Measurements from ENCODE around the gene NOLC1. TPM values are rescaled to one million over a fixed set of nuclear protein-coding genes. Genes with fewer than 3 reads are reported as not detected.

Gene NOLC1
- total and polyA plus RNA-seq, 2 of the 4 experiments (the other 2 are of a cell fraction): 43.2 to 55.3 TPM

- peak overlapping the region; percentile 79; the same call in 1 of the 2 replicates for H3K9ac ChIP-seq (ENCODE audit: low read depth, low read length)
- no peak overlapping the region for H2BK15ac ChIP-seq (ENCODE audit: low read depth, low read length)
- H3K9me1 ChIP-seq (ENCODE audit: insufficient read depth, low read length): peaks cover 21% of the 10 kb centered on the region
- H2BK120ac ChIP-seq (ENCODE audit: low read depth, low read length): no peak overlapping the region
- dilution Hi-C loops (cut with HindIII; ENCODE audit: low sequenced_read_pairs, unreplicated experiment): no loop called here
- no peaks in the 10 kb centered on the region for H3K9me3 ChIP-seq (ENCODE audit: control insufficient read depth, insufficient read depth, low read length)
- no peak overlapping the region for H3K56ac ChIP-seq (ENCODE audit: extremely low read depth, insufficient read depth, low read length)
- peak overlapping the region; percentile 51; the same call in 1 of the 2 replicates for H2AK5ac ChIP-seq (ENCODE audit: low read depth, low read length)
- no peak overlapping the region for H3K14ac ChIP-seq (replicated peaks; ENCODE audit: low read depth, low read length)
- intact Hi-C loops (cut with micrococcal nuclease): no loop called here
- H4K91ac ChIP-seq (ENCODE audit: insufficient read depth, low read depth, low read length): no peak overlapping the region
- no peaks in the 10 kb centered on the region for H3K27me3 ChIP-seq (ENCODE audit: control insufficient read depth, insufficient read depth, low read length)
- H3K23ac ChIP-seq (ENCODE audit: low read depth, low read length): peak overlapping the region; percentile 79; the same call in 1 of the 2 replicates
- DNase-seq (no peak), ATAC-seq (ENCODE audit: low read depth) (no peak)
- WGBS, 2 experiments (ENCODE audit: extremely low coverage in 2 of 2, insufficient read length in 1 of 2): no CpG with 5 or more reads among the region's 3 CpGs
- no peak overlapping the region for H3K18ac ChIP-seq (ENCODE audit: low read depth, low read length)
- H3K4me3 ChIP-seq (ENCODE audit: insufficient read depth, low read depth, low read length): peak overlapping the region; percentile 92; the same call in 1 of the 2 replicates
- H2BK5ac ChIP-seq (ENCODE audit: low read depth, low read length, poor library complexity, severe bottlenecking): no peak overlapping the region
- no peak overlapping the region for H2AFZ ChIP-seq (replicated peaks; ENCODE audit: low read length, poor library complexity)
- H4K20me1 ChIP-seq (ENCODE audit: insufficient read depth, low read length): peaks cover 67% of the 10 kb centered on the region
- ChIA-PET CTCF (interaction anchor here (0.5 to 0.6 kb wide), 2 partner anchors 19 to 310 kb away, joined by 3 read pairs; no protein-coding TSS in a partner anchor), POLR2A (ENCODE audit: unreplicated experiment) (no interaction called here)
- H3K4me2 ChIP-seq (ENCODE audit: low read depth, low read length): peak overlapping the region; percentile 89
- H3K79me1 ChIP-seq (ENCODE audit: low read depth in 1 of 2, low read length in 2 of 2): peaks cover 19 to 82% of the 10 kb centered on the region in 2 experiments
- H4K5ac ChIP-seq (ENCODE audit: low read depth, low read length): no peak overlapping the region
- no peak overlapping the region for H2AK9ac ChIP-seq (replicated peaks; ENCODE audit: low read depth, low read length, poor library complexity)
- no peak overlapping the region for H2BK20ac ChIP-seq (ENCODE audit: low read depth, low read length)
- no TSS peak for BruUV-seq (replicated peaks)
- peaks cover 23% of the 10 kb centered on the region for H3K4me1 ChIP-seq (ENCODE audit: control insufficient read depth, insufficient read depth, low read length)
- peaks cover 44% of the 10 kb centered on the region for H3K36me3 ChIP-seq (ENCODE audit: control insufficient read depth, insufficient read depth, low read length)
- H3K4ac ChIP-seq (ENCODE audit: low read depth, low read length): no peak overlapping the region
- no peak overlapping the region for H4K8ac ChIP-seq (ENCODE audit: low read depth in 2 of 2, low read length in 2 of 2)
- no peak for TF ChIP-seq FOS (IDR thresholded peaks at IDR 0.05; ENCODE audit: low read depth, low read length)
- no peak for TF ChIP-seq USF2 (IDR thresholded peaks at IDR 0.05; ENCODE audit: low read depth, low read length)
- no peak for TF ChIP-seq RFX5 (IDR thresholded peaks at IDR 0.05; ENCODE audit: low read depth, low read length)
- in situ Hi-C loops (cut with MboI; ENCODE audit: low sequenced_read_pairs): no loop called here
- no peak overlapping the region for H3K27ac ChIP-seq (ENCODE audit: insufficient read depth, low read length)
Measured at GRCh38 chr10:102112210-102112817, 39.9 kb upstream of the NOLC1 start.

Data from IMR-90 (cell line).